ENCODE results near the gene MACO1.

Gene MACO1

GRCh38 chr1:25474439-25475047, 43.8 kb downstream of the MACO1 start:
- H3K4me3 ChIP-seq (ENCODE audit: control insufficient read depth, low read depth, low read length), result no peak overlapping the region
- TF ChIP-seq CTCF (conservative IDR thresholded peaks at IDR 0.05; ENCODE audit: control insufficient read depth, insufficient read depth, low read depth, low read length), result no peak
- DNase-seq (ENCODE audit: low read depth), result no peak

GRCh38 chr1:25476186-25477097, 45.7 kb downstream of the MACO1 start:
- DNase-seq (ENCODE audit: low read depth), result no peak
- no peak for TF ChIP-seq CTCF (conservative IDR thresholded peaks at IDR 0.05; ENCODE audit: control insufficient read depth, insufficient read depth, low read depth, low read length)
- H3K4me3 ChIP-seq (ENCODE audit: control insufficient read depth, low read depth, low read length), result no peak overlapping the region

- DNase-seq (ENCODE audit: low read depth), result no peak
- no peak overlapping the region for H3K4me3 ChIP-seq (ENCODE audit: control insufficient read depth, low read depth, low read length)
- no peak for TF ChIP-seq CTCF (conservative IDR thresholded peaks at IDR 0.05; ENCODE audit: control insufficient read depth, insufficient read depth, low read depth, low read length)
Observed at GRCh38 chr1:25477448-25478034, 46.8 kb downstream of the MACO1 start.

GRCh38 chr1:25478633-25479032, 47.9 kb downstream of the MACO1 start:
- no peak overlapping the region for H3K4me3 ChIP-seq (ENCODE audit: control insufficient read depth, low read depth, low read length)
- TF ChIP-seq CTCF (conservative IDR thresholded peaks at IDR 0.05; ENCODE audit: control insufficient read depth, insufficient read depth, low read depth, low read length), result no peak

GRCh38 chr1:25481625-25482024, 50.9 kb downstream of the MACO1 start:
- no peak for TF ChIP-seq CTCF (conservative IDR thresholded peaks at IDR 0.05; ENCODE audit: control insufficient read depth, insufficient read depth, low read depth, low read length)
- H3K4me3 ChIP-seq (ENCODE audit: control insufficient read depth, low read depth, low read length), result no peak overlapping the region
- no peak for DNase-seq (ENCODE audit: low read depth)

More at GRCh38 chr1:25478633-25479032, 47.9 kb downstream of the MACO1 start:
- DNase-seq (ENCODE audit: low read depth), result no peak

GRCh38 chr1:25482211-25482610, 51.5 kb downstream of the MACO1 start:
- TF ChIP-seq CTCF (conservative IDR thresholded peaks at IDR 0.05; ENCODE audit: control insufficient read depth, insufficient read depth, low read depth, low read length), result no peak
- H3K4me3 ChIP-seq (ENCODE audit: control insufficient read depth, low read depth, low read length), result no peak overlapping the region
- no peak for DNase-seq (ENCODE audit: low read depth)

Data from fibroblast of mammary gland (primary cell).